ENCODE measurements around the gene EPHA4. TPM values are rescaled to one million over a fixed set of nuclear protein-coding genes. Genes with fewer than 3 reads are reported as not detected.

EPHA4 gene
- total and polyA plus RNA-seq, 4 donors, result 0.43 to 2.3 (median 1.1) TPM

GRCh38 chr2:221478485-221478863 is 93.6 kb downstream of the EPHA4 start (continued):
- TF ChIP-seq HNF4G (IDR thresholded peaks at IDR 0.05) (no peak), NR2F2 (IDR thresholded peaks at IDR 0.05) (no peak), ZBTB33 (IDR thresholded peaks at IDR 0.05) (no peak), FOXA1 (IDR thresholded peaks at IDR 0.05) (no peak)
- TF ChIP-seq, protein P1, sequence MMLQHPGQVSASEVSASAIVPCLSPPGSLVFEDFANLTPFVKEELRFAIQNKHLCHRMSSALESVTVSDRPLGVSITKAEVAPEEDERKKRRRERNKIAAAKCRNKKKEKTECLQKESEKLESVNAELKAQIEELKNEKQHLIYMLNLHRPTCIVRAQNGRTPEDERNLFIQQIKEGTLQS (IDR thresholded peaks at IDR 0.05), result no peak

GRCh38 chr2:221477714-221478484 is 94.2 kb downstream of the EPHA4 start:
- 78% methylated on average over 8 of the region's 8 CpGs for WGBS
- no peaks in the 10 kb centered on the region for H3K27me3 ChIP-seq (ENCODE audit: control insufficient read depth in 4 of 4, insufficient read depth in 4 of 4, low read length in 3 of 4)
- no peaks in the 10 kb centered on the region for H3K9me3 ChIP-seq (ENCODE audit: control insufficient read depth in 4 of 4, low read length in 3 of 4)

GRCh38 chr2:221476195-221476594 is 95.9 kb downstream of the EPHA4 start:
- H3K27me3 ChIP-seq (ENCODE audit: control insufficient read depth in 4 of 4, insufficient read depth in 4 of 4, low read length in 3 of 4), result no peaks in the 10 kb centered on the region
- H3K36me3 ChIP-seq (ENCODE audit: control insufficient read depth in 4 of 4, insufficient read depth in 3 of 4, low read depth in 1 of 4, low read length in 3 of 4), result no peaks in the 10 kb centered on the region
- H3K4me3 ChIP-seq (ENCODE audit: low read depth in 1 of 3, low read length in 3 of 3), result no peak overlapping the region
- no peak overlapping the region for H3K27ac ChIP-seq (ENCODE audit: low read depth in 1 of 2, low read length in 2 of 2)
- WGBS, result 84% methylated on average over 1 of the region's 1 CpG
- TF ChIP-seq GABPA (IDR thresholded peaks at IDR 0.05 in 1 of 2, conservative IDR thresholded peaks at IDR 0.05 in 1 of 2) (no peak), EGR1 (IDR thresholded peaks at IDR 0.05; ENCODE audit: low read depth in 2 of 2) (no peak), NR2F2 (IDR thresholded peaks at IDR 0.05) (no peak), JUND (IDR thresholded peaks at IDR 0.05) (no peak), RXRA (IDR thresholded peaks at IDR 0.05) (no peak), RAD21 (IDR thresholded peaks at IDR 0.05) (no peak), YY1 (IDR thresholded peaks at IDR 0.05) (no peak), HNF4A (conservative IDR thresholded peaks at IDR 0.05) (no peak), FOXA1 (IDR thresholded peaks at IDR 0.05) (no peak), TAF1 (conservative IDR thresholded peaks at IDR 0.05) (no peak), ZBTB33 (IDR thresholded peaks at IDR 0.05) (no peak)
- TF ChIP-seq, protein P2, sequence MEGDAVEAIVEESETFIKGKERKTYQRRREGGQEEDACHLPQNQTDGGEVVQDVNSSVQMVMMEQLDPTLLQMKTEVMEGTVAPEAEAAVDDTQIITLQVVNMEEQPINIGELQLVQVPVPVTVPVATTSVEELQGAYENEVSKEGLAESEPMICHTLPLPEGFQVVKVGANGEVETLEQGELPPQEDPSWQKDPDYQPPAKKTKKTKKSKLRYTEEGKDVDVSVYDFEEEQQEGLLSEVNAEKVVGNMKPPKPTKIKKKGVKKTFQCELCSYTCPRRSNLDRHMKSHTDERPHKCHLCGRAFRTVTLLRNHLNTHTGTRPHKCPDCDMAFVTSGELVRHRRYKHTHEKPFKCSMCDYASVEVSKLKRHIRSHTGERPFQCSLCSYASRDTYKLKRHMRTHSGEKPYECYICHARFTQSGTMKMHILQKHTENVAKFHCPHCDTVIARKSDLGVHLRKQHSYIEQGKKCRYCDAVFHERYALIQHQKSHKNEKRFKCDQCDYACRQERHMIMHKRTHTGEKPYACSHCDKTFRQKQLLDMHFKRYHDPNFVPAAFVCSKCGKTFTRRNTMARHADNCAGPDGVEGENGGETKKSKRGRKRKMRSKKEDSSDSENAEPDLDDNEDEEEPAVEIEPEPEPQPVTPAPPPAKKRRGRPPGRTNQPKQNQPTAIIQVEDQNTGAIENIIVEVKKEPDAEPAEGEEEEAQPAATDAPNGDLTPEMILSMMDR (IDR thresholded peaks at IDR 0.05; ENCODE audit: low read depth, low read length, missing input control), result no peak
- TF ChIP-seq, protein P1 (IDR thresholded peaks at IDR 0.05), result no peak
- TF ChIP-seq, protein P3, sequence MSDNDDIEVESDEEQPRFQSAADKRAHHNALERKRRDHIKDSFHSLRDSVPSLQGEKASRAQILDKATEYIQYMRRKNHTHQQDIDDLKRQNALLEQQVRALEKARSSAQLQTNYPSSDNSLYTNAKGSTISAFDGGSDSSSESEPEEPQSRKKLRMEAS (IDR thresholded peaks at IDR 0.05), result no peak
- TF ChIP-seq, protein P4, sequence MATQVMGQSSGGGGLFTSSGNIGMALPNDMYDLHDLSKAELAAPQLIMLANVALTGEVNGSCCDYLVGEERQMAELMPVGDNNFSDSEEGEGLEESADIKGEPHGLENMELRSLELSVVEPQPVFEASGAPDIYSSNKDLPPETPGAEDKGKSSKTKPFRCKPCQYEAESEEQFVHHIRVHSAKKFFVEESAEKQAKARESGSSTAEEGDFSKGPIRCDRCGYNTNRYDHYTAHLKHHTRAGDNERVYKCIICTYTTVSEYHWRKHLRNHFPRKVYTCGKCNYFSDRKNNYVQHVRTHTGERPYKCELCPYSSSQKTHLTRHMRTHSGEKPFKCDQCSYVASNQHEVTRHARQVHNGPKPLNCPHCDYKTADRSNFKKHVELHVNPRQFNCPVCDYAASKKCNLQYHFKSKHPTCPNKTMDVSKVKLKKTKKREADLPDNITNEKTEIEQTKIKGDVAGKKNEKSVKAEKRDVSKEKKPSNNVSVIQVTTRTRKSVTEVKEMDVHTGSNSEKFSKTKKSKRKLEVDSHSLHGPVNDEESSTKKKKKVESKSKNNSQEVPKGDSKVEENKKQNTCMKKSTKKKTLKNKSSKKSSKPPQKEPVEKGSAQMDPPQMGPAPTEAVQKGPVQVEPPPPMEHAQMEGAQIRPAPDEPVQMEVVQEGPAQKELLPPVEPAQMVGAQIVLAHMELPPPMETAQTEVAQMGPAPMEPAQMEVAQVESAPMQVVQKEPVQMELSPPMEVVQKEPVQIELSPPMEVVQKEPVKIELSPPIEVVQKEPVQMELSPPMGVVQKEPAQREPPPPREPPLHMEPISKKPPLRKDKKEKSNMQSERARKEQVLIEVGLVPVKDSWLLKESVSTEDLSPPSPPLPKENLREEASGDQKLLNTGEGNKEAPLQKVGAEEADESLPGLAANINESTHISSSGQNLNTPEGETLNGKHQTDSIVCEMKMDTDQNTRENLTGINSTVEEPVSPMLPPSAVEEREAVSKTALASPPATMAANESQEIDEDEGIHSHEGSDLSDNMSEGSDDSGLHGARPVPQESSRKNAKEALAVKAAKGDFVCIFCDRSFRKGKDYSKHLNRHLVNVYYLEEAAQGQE (IDR thresholded peaks at IDR 0.05), result no peak
- no peak overlapping the region for H3K9ac ChIP-seq (ENCODE audit: low read depth in 1 of 2, low read length in 2 of 2)
- no peaks in the 10 kb centered on the region for H3K4me1 ChIP-seq (ENCODE audit: control insufficient read depth in 4 of 4, insufficient read depth in 4 of 4, low read length in 3 of 4)
- DNase-seq (ENCODE audit: low spot score), result no peak
- no peaks in the 10 kb centered on the region for H3K9me3 ChIP-seq (ENCODE audit: control insufficient read depth in 4 of 4, low read length in 3 of 4)

More at GRCh38 chr2:221477714-221478484, 94.2 kb downstream of the EPHA4 start:
- no peak for DNase-seq (ENCODE audit: low spot score)
- no peak overlapping the region for H3K9ac ChIP-seq (ENCODE audit: low read depth in 1 of 2, low read length in 2 of 2)
- H3K4me3 ChIP-seq (ENCODE audit: low read depth in 1 of 3, low read length in 3 of 3), result no peak overlapping the region
- no peak overlapping the region for H3K27ac ChIP-seq (ENCODE audit: low read depth in 1 of 2, low read length in 2 of 2)
- TF ChIP-seq EGR1 (IDR thresholded peaks at IDR 0.05; ENCODE audit: low read depth in 2 of 2) (no peak), NR2F2 (IDR thresholded peaks at IDR 0.05) (no peak)
- no peaks in the 10 kb centered on the region for H3K36me3 ChIP-seq (ENCODE audit: control insufficient read depth in 4 of 4, insufficient read depth in 3 of 4, low read depth in 1 of 4, low read length in 3 of 4)
- no peaks in the 10 kb centered on the region for H3K4me1 ChIP-seq (ENCODE audit: control insufficient read depth in 4 of 4, insufficient read depth in 4 of 4, low read length in 3 of 4)

Measured in liver (tissue), 9 donors.